Hepatocyte (in vitro differentiated cells): Measurements from ENCODE around the gene VPS9D1.

Source experiments
- EZH2 ChIP-seq: fragments of 200-600 bp; sonication (generic); IDR thresholded peaks from 2 replicates; pipeline ENCODE4 v1.6.1; 2016; ENCODE audit warnings: antibody characterized with exemption, mild to moderate bottlenecking, borderline replicate concordance
- EZH2phosphoT487 ChIP-seq: fragments of 200-600 bp; sonication (generic); IDR thresholded peaks from one replicate; pipeline ENCODE4 v1.6.1; 2018; ENCODE audit warnings: antibody characterized with exemption, mild to moderate bottlenecking, low read depth, moderate library complexity; ENCODE audit not compliant: unreplicated experiment, severe bottlenecking
- TF ChIP-seq, protein P1 (sequence below): fragments of 200-600 bp; sonication (generic); IDR thresholded peaks from 2 replicates; pipeline ENCODE4 v1.5.1; 2016; ENCODE audit warnings: antibody characterized with exemption, mild to moderate bottlenecking; ENCODE audit not compliant: poor library complexity

DNA sequence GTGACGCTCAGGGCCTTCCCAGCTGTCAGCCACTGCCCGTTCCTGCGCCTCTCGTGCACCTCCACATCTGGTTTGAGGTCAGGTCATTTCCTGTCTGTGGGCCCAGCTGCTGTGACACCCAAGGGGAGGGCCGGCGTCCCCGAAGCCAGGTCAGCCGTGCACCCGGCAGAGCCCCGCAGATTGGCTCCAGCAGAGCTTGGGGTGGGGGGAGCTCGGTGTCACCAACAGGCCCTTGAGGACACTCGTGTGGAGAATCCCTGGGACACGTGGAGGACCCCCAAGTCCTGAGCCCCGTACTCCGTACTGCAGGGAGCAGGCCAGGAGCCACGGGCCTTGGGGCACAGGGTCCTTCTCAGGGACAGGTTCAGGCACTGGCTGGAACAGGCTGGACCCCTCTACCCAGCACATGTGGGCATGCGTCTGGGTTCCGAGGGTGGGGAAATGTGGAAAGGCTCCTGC lies 24.0 kb downstream of the VPS9D1 start:
- TF ChIP-seq, protein P1, sequence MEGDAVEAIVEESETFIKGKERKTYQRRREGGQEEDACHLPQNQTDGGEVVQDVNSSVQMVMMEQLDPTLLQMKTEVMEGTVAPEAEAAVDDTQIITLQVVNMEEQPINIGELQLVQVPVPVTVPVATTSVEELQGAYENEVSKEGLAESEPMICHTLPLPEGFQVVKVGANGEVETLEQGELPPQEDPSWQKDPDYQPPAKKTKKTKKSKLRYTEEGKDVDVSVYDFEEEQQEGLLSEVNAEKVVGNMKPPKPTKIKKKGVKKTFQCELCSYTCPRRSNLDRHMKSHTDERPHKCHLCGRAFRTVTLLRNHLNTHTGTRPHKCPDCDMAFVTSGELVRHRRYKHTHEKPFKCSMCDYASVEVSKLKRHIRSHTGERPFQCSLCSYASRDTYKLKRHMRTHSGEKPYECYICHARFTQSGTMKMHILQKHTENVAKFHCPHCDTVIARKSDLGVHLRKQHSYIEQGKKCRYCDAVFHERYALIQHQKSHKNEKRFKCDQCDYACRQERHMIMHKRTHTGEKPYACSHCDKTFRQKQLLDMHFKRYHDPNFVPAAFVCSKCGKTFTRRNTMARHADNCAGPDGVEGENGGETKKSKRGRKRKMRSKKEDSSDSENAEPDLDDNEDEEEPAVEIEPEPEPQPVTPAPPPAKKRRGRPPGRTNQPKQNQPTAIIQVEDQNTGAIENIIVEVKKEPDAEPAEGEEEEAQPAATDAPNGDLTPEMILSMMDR = no peak
- TF ChIP-seq EZH2phosphoT487 (no peak), EZH2 (no peak)
